Memory B cell (primary cell): ENCODE data around the gene CPA1.
"Not testable (repeated sequence)": the region's sequence is repeated elsewhere in the genome, so short reads cannot be mapped to it uniquely, and the experiment has no call there.

Experiments
- ATAC-seq: fragments of 150-1000 bp; cut with Tn5 transposase; 2 replicates; pipeline ENCODE4 v1.10.0; 2021; ENCODE audit warnings: low read depth, mild to moderate bottlenecking, moderate library complexity
- DNase-seq, 2 donors: peaks; one replicate each; pipeline ENCODE4 v3.0.0; 2022; ENCODE audit warnings: low spot score in 2 of 2
- H3K27ac Mint-ChIP-seq: one replicate; pipeline ENCODE4 v1.8.0; 2022; ENCODE audit warnings: mild to moderate bottlenecking, moderate library complexity, mixed read lengths
- H3K27me3 Mint-ChIP-seq: one replicate; pipeline ENCODE4 v1.8.0; 2022; ENCODE audit warnings: mixed read lengths
- H3K36me3 Mint-ChIP-seq: one replicate; pipeline ENCODE4 v1.8.0; 2022; ENCODE audit warnings: mild to moderate bottlenecking, mixed read lengths
- H3K4me1 Mint-ChIP-seq: one replicate; pipeline ENCODE4 v1.8.0; 2022; ENCODE audit warnings: mixed read lengths
- H3K4me3 Mint-ChIP-seq: one replicate; pipeline ENCODE4 v1.8.0; 2022; ENCODE audit warnings: mild to moderate bottlenecking, moderate library complexity, mixed read lengths
- H3K9me3 Mint-ChIP-seq: one replicate; pipeline ENCODE4 v1.8.0; 2022; ENCODE audit warnings: mixed read lengths

The CPA1 gene

GRCh38 chr7:130376461-130376860 lies 3.8 kb upstream of the CPA1 start:
- ATAC-seq, H3K36me3 Mint-ChIP-seq, H3K4me1 Mint-ChIP-seq, H3K4me3 Mint-ChIP-seq, H3K9me3 Mint-ChIP-seq, H3K27me3 Mint-ChIP-seq, H3K27ac Mint-ChIP-seq, DNase-seq: not testable (repeated sequence)

- H3K27me3 Mint-ChIP-seq = peaks cover 5% of the 10 kb centered on the region
- peaks cover 5% of the 10 kb centered on the region for H3K9me3 Mint-ChIP-seq
- peaks cover 2% of the 10 kb centered on the region for H3K36me3 Mint-ChIP-seq
- no peaks in the 10 kb centered on the region for H3K4me1 Mint-ChIP-seq
- no peak overlapping the region for H3K4me3 Mint-ChIP-seq
- ATAC-seq (no peak), DNase-seq (no peak)
- H3K27ac Mint-ChIP-seq = no peak overlapping the region
Observed at GRCh38 chr7:130377178-130377577, 3.1 kb upstream of the CPA1 start.

- H3K9me3 Mint-ChIP-seq = peaks cover 5% of the 10 kb centered on the region
Observed at GRCh38 chr7:130379019-130379418, 1.3 kb upstream of the CPA1 start.

GRCh38 chr7:130379532-130379920 lies 768 bp upstream of the CPA1 start:
- H3K27me3 Mint-ChIP-seq = peaks cover 3% of the 10 kb centered on the region
- peaks cover 2% of the 10 kb centered on the region for H3K36me3 Mint-ChIP-seq
- no peak overlapping the region for H3K27ac Mint-ChIP-seq
- no peaks in the 10 kb centered on the region for H3K4me1 Mint-ChIP-seq
- peaks cover 5% of the 10 kb centered on the region for H3K9me3 Mint-ChIP-seq
- H3K4me3 Mint-ChIP-seq = no peak overlapping the region
- ATAC-seq (no peak), DNase-seq (no peak)

More at GRCh38 chr7:130379019-130379418, 1.3 kb upstream of the CPA1 start:
- H3K36me3 Mint-ChIP-seq = peaks cover 2% of the 10 kb centered on the region
- no peak for DNase-seq
- H3K27me3 Mint-ChIP-seq = peaks cover 5% of the 10 kb centered on the region
- H3K4me3 Mint-ChIP-seq = no peak overlapping the region
- ATAC-seq = no peak
- H3K27ac Mint-ChIP-seq = no peak overlapping the region
- H3K4me1 Mint-ChIP-seq = no peaks in the 10 kb centered on the region

- no peak overlapping the region for H3K27ac Mint-ChIP-seq
- peaks cover 2% of the 10 kb centered on the region for H3K36me3 Mint-ChIP-seq
- H3K27me3 Mint-ChIP-seq = peaks cover 3% of the 10 kb centered on the region
- H3K4me1 Mint-ChIP-seq = no peaks in the 10 kb centered on the region
- H3K4me3 Mint-ChIP-seq = no peak overlapping the region
- no peak for ATAC-seq
- H3K9me3 Mint-ChIP-seq = peaks cover 5% of the 10 kb centered on the region
- DNase-seq = no peak
Observed at GRCh38 chr7:130380861-130381455, 664 bp downstream of the CPA1 start.

GRCh38 chr7:130381468-130382312 lies 1.4 kb downstream of the CPA1 start:
- Mint-ChIP-seq H3K27me3 (peaks cover 2% of the 10 kb centered on the region), H3K9me3 (no peaks in the 10 kb centered on the region), H3K4me1 (no peaks in the 10 kb centered on the region), H3K36me3 (no peaks in the 10 kb centered on the region), H3K27ac (no peak overlapping the region), H3K4me3 (no peak overlapping the region)
- DNase-seq (no peak), ATAC-seq (no peak)

- Mint-ChIP-seq H3K4me1 (no peaks in the 10 kb centered on the region), H3K27me3 (peaks cover 3% of the 10 kb centered on the region), H3K36me3 (no peaks in the 10 kb centered on the region), H3K27ac (no peak overlapping the region), H3K9me3 (no peaks in the 10 kb centered on the region), H3K4me3 (no peak overlapping the region)
- DNase-seq = no peak
- ATAC-seq = no peak
Observed at GRCh38 chr7:130383187-130383980, 3.1 kb downstream of the CPA1 start.

GRCh38 chr7:130384371-130384801 lies 4.1 kb downstream of the CPA1 start:
- Mint-ChIP-seq H3K9me3 (peaks cover 2% of the 10 kb centered on the region), H3K36me3 (no peaks in the 10 kb centered on the region), H3K27ac (no peak overlapping the region), H3K4me1 (no peaks in the 10 kb centered on the region), H3K27me3 (peaks cover 5% of the 10 kb centered on the region), H3K4me3 (no peak overlapping the region)
- DNase-seq (no peak), ATAC-seq (no peak)

GRCh38 chr7:130384841-130385599 lies 4.7 kb downstream of the CPA1 start:
- DNase-seq (no peak), ATAC-seq (no peak)
- Mint-ChIP-seq H3K27me3 (peaks cover 5% of the 10 kb centered on the region), H3K36me3 (no peaks in the 10 kb centered on the region), H3K9me3 (peaks cover 2% of the 10 kb centered on the region), H3K4me1 (no peaks in the 10 kb centered on the region), H3K4me3 (no peak overlapping the region), H3K27ac (no peak overlapping the region)

- H3K9me3 Mint-ChIP-seq = peaks cover 2% of the 10 kb centered on the region
- ATAC-seq (no peak), DNase-seq (no peak)
- H3K36me3 Mint-ChIP-seq = no peaks in the 10 kb centered on the region
- no peak overlapping the region for H3K4me3 Mint-ChIP-seq
- peaks cover 5% of the 10 kb centered on the region for H3K27me3 Mint-ChIP-seq
- no peaks in the 10 kb centered on the region for H3K4me1 Mint-ChIP-seq
- H3K27ac Mint-ChIP-seq = no peak overlapping the region
Observed at GRCh38 chr7:130385600-130386066, 5.3 kb downstream of the CPA1 start.

- Mint-ChIP-seq H3K4me3 (no peak overlapping the region), H3K36me3 (no peaks in the 10 kb centered on the region), H3K27me3 (peaks cover 3% of the 10 kb centered on the region), H3K9me3 (peaks cover 2% of the 10 kb centered on the region), H3K27ac (no peak overlapping the region), H3K4me1 (no peaks in the 10 kb centered on the region)
- no peak for ATAC-seq
- no peak for DNase-seq
Observed at GRCh38 chr7:130386876-130387275, 6.6 kb downstream of the CPA1 start.

GRCh38 chr7:130387306-130387627 lies 7.0 kb downstream of the CPA1 start:
- DNase-seq (no peak), ATAC-seq (no peak)
- H3K27ac Mint-ChIP-seq = no peak overlapping the region
- no peaks in the 10 kb centered on the region for H3K4me1 Mint-ChIP-seq
- no peaks in the 10 kb centered on the region for H3K36me3 Mint-ChIP-seq
- peaks cover 2% of the 10 kb centered on the region for H3K9me3 Mint-ChIP-seq
- no peak overlapping the region for H3K4me3 Mint-ChIP-seq
- peaks cover 3% of the 10 kb centered on the region for H3K27me3 Mint-ChIP-seq

GRCh38 chr7:130387628-130388403 lies 7.5 kb downstream of the CPA1 start:
- H3K27ac Mint-ChIP-seq = no peak overlapping the region
- H3K4me3 Mint-ChIP-seq = no peak overlapping the region
- H3K27me3 Mint-ChIP-seq = peaks cover 3% of the 10 kb centered on the region
- DNase-seq (no peak), ATAC-seq (no peak)
- peaks cover 2% of the 10 kb centered on the region for H3K9me3 Mint-ChIP-seq
- H3K36me3 Mint-ChIP-seq = no peaks in the 10 kb centered on the region
- no peaks in the 10 kb centered on the region for H3K4me1 Mint-ChIP-seq
